Measurements from ENCODE around the gene CHADL. TPM values are rescaled to one million over a fixed set of nuclear protein-coding genes. Genes with fewer than 3 reads are reported as not detected.

CHADL gene
- total RNA-seq, 1 experiment from 2014 or later = 0.33 TPM

DNA sequence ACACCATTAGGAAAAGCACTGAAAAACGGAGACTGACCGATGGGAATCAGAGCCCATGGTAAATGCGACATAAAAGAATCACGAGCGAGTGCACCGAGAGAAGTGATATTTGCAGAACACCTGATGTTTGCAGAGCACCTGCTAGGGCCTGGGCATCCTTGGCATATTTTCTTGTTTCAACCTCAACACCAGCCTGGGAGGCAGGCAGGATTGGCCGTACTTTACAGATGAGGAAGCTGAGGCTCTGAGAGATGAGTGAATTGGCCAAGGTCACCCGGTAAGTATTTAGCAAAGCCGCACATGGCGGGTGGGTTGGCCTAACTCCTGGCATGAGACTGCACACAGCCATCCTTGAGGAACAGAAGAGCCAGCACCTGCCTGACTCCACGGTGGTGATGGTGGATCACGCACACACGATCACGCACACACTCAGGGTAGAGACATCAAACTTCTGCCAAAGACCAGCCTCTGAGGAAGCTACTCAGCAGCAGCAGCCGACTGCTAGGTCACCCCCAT, 21.6 kb upstream of the CHADL start:
- BruUV-seq (replicated peaks) = no TSS peak
- Histone ChIP-seq H3K4me3 (ENCODE audit: low read depth in 2 of 2, low read length in 2 of 2) (no peak overlapping the region), H3K27me3 (ENCODE audit: control insufficient read depth, insufficient read depth, low read length) (no peaks in the 10 kb centered on the region), H3K27ac (ENCODE audit: low read length) (0 out of 2 replicates have a peak overlapping the region, but pooled peaks have one; percentile 7), H3K4me1 (ENCODE audit: control insufficient read depth, insufficient read depth, low read length) (peaks cover 7% of the 10 kb centered on the region), H3K36me3 (ENCODE audit: control insufficient read depth, insufficient read depth, low read length) (peaks cover 12% of the 10 kb centered on the region), H3K9me3 (ENCODE audit: control insufficient read depth, insufficient read depth, low read depth, low read length) (no peaks in the 10 kb centered on the region)
- DNase-seq (ENCODE audit: low read depth, low spot score) (no peak), ATAC-seq (no peak)
- in situ Hi-C loops (cut with HindIII; ENCODE audit: low pct_unique_long_range_greater_than_20kb, low sequenced_read_pairs) = no loop called here
- intact Hi-C loops (cut with micrococcal nuclease; ENCODE audit: unreplicated experiment) = no loop called here
- TF ChIP-seq SIN3A (IDR thresholded peaks at IDR 0.05; ENCODE audit: borderline replicate concordance, insufficient read depth, low read depth, low read length) (no peak), POLR2AphosphoS5 (IDR thresholded peaks at IDR 0.05; ENCODE audit: low read depth, low read length) (no peak), TCF7L2 (IDR thresholded peaks at IDR 0.05; ENCODE audit: low read depth, low read length) (no peak)
- TF ChIP-seq, protein P1, sequence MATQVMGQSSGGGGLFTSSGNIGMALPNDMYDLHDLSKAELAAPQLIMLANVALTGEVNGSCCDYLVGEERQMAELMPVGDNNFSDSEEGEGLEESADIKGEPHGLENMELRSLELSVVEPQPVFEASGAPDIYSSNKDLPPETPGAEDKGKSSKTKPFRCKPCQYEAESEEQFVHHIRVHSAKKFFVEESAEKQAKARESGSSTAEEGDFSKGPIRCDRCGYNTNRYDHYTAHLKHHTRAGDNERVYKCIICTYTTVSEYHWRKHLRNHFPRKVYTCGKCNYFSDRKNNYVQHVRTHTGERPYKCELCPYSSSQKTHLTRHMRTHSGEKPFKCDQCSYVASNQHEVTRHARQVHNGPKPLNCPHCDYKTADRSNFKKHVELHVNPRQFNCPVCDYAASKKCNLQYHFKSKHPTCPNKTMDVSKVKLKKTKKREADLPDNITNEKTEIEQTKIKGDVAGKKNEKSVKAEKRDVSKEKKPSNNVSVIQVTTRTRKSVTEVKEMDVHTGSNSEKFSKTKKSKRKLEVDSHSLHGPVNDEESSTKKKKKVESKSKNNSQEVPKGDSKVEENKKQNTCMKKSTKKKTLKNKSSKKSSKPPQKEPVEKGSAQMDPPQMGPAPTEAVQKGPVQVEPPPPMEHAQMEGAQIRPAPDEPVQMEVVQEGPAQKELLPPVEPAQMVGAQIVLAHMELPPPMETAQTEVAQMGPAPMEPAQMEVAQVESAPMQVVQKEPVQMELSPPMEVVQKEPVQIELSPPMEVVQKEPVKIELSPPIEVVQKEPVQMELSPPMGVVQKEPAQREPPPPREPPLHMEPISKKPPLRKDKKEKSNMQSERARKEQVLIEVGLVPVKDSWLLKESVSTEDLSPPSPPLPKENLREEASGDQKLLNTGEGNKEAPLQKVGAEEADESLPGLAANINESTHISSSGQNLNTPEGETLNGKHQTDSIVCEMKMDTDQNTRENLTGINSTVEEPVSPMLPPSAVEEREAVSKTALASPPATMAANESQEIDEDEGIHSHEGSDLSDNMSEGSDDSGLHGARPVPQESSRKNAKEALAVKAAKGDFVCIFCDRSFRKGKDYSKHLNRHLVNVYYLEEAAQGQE (IDR thresholded peaks at IDR 0.05; ENCODE audit: insufficient read depth in 1 of 2, low read depth in 2 of 2, low read length in 1 of 2) = no peak
- TF ChIP-seq, protein P2, sequence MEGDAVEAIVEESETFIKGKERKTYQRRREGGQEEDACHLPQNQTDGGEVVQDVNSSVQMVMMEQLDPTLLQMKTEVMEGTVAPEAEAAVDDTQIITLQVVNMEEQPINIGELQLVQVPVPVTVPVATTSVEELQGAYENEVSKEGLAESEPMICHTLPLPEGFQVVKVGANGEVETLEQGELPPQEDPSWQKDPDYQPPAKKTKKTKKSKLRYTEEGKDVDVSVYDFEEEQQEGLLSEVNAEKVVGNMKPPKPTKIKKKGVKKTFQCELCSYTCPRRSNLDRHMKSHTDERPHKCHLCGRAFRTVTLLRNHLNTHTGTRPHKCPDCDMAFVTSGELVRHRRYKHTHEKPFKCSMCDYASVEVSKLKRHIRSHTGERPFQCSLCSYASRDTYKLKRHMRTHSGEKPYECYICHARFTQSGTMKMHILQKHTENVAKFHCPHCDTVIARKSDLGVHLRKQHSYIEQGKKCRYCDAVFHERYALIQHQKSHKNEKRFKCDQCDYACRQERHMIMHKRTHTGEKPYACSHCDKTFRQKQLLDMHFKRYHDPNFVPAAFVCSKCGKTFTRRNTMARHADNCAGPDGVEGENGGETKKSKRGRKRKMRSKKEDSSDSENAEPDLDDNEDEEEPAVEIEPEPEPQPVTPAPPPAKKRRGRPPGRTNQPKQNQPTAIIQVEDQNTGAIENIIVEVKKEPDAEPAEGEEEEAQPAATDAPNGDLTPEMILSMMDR (IDR thresholded peaks at IDR 0.05) = no peak
- ChIA-PET POLR2A (no interaction called here), CTCF (interaction anchor here (0.6 kb wide), 1 partner anchor 228 kb away, joined by 3 read pairs; no protein-coding TSS in a partner anchor)

DNA sequence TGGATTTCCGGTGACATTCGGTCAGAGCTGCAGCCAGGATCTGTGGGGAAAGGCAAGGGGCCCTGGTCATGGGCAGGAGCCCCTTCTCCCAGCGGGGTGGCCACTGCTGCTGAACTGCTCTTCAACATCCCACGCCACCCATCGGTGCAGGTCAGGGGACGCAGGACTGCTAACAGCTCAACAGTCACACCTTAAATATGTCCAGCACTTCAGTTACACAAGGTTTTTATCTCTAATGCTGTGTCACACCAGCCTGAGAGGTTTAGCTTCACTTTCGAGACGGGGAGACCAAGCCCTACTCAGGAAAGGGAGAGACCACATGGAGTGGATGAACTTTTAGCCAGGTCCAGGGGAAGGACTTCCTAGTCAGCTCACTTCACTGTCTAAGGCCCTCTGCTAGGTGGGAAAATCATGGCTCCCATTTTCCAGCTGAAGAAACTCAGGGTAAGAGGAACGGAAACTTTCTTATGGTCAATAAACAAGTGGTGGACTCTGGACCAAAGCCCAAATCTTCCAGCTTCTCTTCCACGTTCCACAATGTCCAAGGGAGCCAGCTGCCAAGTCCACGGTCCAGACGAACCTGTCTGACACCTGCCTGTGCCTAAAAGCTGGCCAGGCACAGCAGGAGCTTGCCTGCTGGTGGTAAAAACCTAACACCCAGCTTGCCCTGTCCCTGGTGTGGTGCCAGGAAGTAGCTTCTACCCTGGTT, 21.0 kb upstream of the CHADL start:
- CTCF ChIA-PET = interaction anchor here (0.6 kb wide), 1 partner anchor 229 kb away, joined by 3 read pairs; no protein-coding TSS in a partner anchor

More for the DNA sequence above, 21.0 kb upstream of the CHADL start:
- ATAC-seq (no peak), DNase-seq (ENCODE audit: low read depth, low spot score) (no peak)
- H3K36me3 ChIP-seq (ENCODE audit: control insufficient read depth, insufficient read depth, low read length) = peaks cover 12% of the 10 kb centered on the region
- POLR2A ChIA-PET = no interaction called here
- in situ Hi-C loops (cut with HindIII; ENCODE audit: low pct_unique_long_range_greater_than_20kb, low sequenced_read_pairs) = no loop called here
- intact Hi-C loops (cut with micrococcal nuclease; ENCODE audit: unreplicated experiment) = no loop called here
- BruUV-seq (replicated peaks) = no TSS peak
- no peak overlapping the region for H3K4me3 ChIP-seq (ENCODE audit: low read depth in 2 of 2, low read length in 2 of 2)
- TF ChIP-seq, protein P2 (IDR thresholded peaks at IDR 0.05) = no peak
- 0 out of 2 replicates have a peak overlapping the region, but pooled peaks have one; percentile 7 for H3K27ac ChIP-seq (ENCODE audit: low read length)
- H3K27me3 ChIP-seq (ENCODE audit: control insufficient read depth, insufficient read depth, low read length) = no peaks in the 10 kb centered on the region
- peaks cover 13% of the 10 kb centered on the region for H3K4me1 ChIP-seq (ENCODE audit: control insufficient read depth, insufficient read depth, low read length)
- H3K9me3 ChIP-seq (ENCODE audit: control insufficient read depth, insufficient read depth, low read depth, low read length) = no peaks in the 10 kb centered on the region
